Measurements from ENCODE around the gene SV2C. TPM values are rescaled to one million over a fixed set of nuclear protein-coding genes. Genes with fewer than 3 reads are reported as not detected.
"Not testable (repeated sequence)": the region's sequence is repeated elsewhere in the genome, so short reads cannot be mapped to it uniquely, and the experiment has no call there.

SV2C gene
- total RNA-seq, 2 donors from 2014 or later, result 0.04 to 0.15 TPM

- no peaks in the 10 kb centered on the region for H3K4me1 ChIP-seq
- no peak for TF ChIP-seq CTCF (IDR thresholded peaks at IDR 0.05)
- H3K9me3 ChIP-seq, result no peaks in the 10 kb centered on the region
- no peaks in the 10 kb centered on the region for H3K27me3 ChIP-seq
- H3K27ac ChIP-seq, result no peak overlapping the region
- no peaks in the 10 kb centered on the region for H3K36me3 ChIP-seq
- DNase-seq (ENCODE audit: low spot score), result no peak
- no peak overlapping the region for H3K4me3 ChIP-seq
Measured at GRCh38 chr5:76240336-76240735, 157.2 kb downstream of the SV2C start.

- not testable (repeated sequence) for H3K9me3 ChIP-seq; H3K27me3 ChIP-seq; H3K4me1 ChIP-seq; DNase-seq (ENCODE audit: low spot score); H3K27ac ChIP-seq; H3K4me3 ChIP-seq; H3K36me3 ChIP-seq
Measured at GRCh38 chr5:76242155-76242554, 159.0 kb downstream of the SV2C start.

- no peak for TF ChIP-seq CTCF (IDR thresholded peaks at IDR 0.05)
- Histone ChIP-seq H3K4me1 (no peaks in the 10 kb centered on the region), H3K4me3 (no peak overlapping the region), H3K36me3 (no peaks in the 10 kb centered on the region), H3K27me3 (no peaks in the 10 kb centered on the region), H3K27ac (no peak overlapping the region), H3K9me3 (no peaks in the 10 kb centered on the region)
- no peak for DNase-seq (ENCODE audit: low spot score)
Measured at GRCh38 chr5:76245590-76245989, 162.4 kb downstream of the SV2C start.

DNA sequence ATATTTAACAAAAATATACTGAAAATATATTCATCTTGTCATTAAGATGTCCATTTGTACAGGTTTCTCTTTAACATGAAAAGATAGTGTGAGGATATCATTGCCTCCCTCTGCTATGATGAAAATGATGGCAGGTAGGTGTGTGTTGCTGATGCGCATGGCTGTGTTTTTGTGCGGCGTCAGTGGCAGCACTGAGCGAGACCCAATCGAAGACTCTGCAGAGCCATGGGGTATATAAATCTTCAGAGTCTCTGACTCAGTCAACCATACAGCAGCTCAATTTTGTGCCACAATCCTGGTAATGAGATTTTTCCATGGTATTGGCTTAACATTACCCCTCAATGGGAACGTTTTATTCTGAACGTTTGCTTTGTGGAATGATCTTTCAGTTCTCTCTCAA is 166.4 kb downstream of the SV2C start:
- H3K9me3 ChIP-seq, result no peaks in the 10 kb centered on the region
- H3K27ac ChIP-seq, result no peak overlapping the region
- H3K4me3 ChIP-seq, result no peak overlapping the region
- no peaks in the 10 kb centered on the region for H3K27me3 ChIP-seq
- TF ChIP-seq CTCF (IDR thresholded peaks at IDR 0.05), result no peak
- H3K36me3 ChIP-seq, result no peaks in the 10 kb centered on the region
- H3K4me1 ChIP-seq, result no peaks in the 10 kb centered on the region
- no peak for DNase-seq (ENCODE audit: low spot score)

DNA sequence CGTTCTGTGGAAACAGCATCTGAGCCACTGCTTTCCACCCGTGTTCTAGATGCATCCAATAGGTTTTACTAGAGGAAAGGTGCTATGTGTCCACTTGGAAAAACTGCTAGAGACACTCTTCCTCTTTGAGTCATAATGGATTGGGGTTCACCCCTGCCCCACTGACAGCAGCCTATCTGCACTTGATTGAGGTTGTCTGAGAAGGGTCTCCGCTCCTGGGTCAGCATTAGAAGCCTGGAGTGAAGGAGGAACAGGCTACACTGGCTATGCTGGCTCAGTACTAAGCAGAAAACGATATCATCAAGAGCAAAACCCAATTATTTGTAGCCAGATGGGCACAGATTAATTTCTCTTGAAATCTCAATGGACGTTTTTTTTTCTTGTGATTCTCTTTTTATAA is 167.3 kb downstream of the SV2C start:
- no peak overlapping the region for H3K4me3 ChIP-seq
- no peak overlapping the region for H3K27ac ChIP-seq
- H3K4me1 ChIP-seq, result no peaks in the 10 kb centered on the region
- no peaks in the 10 kb centered on the region for H3K9me3 ChIP-seq
- H3K36me3 ChIP-seq, result no peaks in the 10 kb centered on the region
- H3K27me3 ChIP-seq, result no peaks in the 10 kb centered on the region
- no peak for DNase-seq (ENCODE audit: low spot score)
- no peak for TF ChIP-seq CTCF (IDR thresholded peaks at IDR 0.05)

GRCh38 chr5:76251656-76252055 is 168.5 kb downstream of the SV2C start:
- H3K4me1 ChIP-seq, result peaks cover 0 to 4% of the 10 kb centered on the region in 2 donors
- H3K36me3 ChIP-seq, result no peaks in the 10 kb centered on the region
- no peaks in the 10 kb centered on the region for H3K27me3 ChIP-seq
- no peaks in the 10 kb centered on the region for H3K9me3 ChIP-seq
- no peak for TF ChIP-seq CTCF (IDR thresholded peaks at IDR 0.05)
- DNase-seq (ENCODE audit: low spot score), result no peak
- H3K27ac ChIP-seq, result no peak overlapping the region
- no peak overlapping the region for H3K4me3 ChIP-seq
